HG03135 (cell line): Measurements from ENCODE around the gene GYPC.
A peak's percentile ranks its signal among the peaks of the same experiment; 100 is the strongest.
"Not testable (repeated sequence)": the region's sequence is repeated elsewhere in the genome, so short reads cannot be mapped to it uniquely, and the experiment has no call there.

Experiments
- ATAC-seq: cut with Tn5 transposase; IDR thresholded peaks from one replicate; pipeline ENCODE4 v1.9.1; 2021; ENCODE audit warnings: mild to moderate bottlenecking, moderate library complexity; ENCODE audit not compliant: unreplicated experiment

Gene GYPC, protein sequence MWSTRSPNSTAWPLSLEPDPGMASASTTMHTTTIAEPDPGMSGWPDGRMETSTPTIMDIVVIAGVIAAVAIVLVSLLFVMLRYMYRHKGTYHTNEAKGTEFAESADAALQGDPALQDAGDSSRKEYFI

DNA sequence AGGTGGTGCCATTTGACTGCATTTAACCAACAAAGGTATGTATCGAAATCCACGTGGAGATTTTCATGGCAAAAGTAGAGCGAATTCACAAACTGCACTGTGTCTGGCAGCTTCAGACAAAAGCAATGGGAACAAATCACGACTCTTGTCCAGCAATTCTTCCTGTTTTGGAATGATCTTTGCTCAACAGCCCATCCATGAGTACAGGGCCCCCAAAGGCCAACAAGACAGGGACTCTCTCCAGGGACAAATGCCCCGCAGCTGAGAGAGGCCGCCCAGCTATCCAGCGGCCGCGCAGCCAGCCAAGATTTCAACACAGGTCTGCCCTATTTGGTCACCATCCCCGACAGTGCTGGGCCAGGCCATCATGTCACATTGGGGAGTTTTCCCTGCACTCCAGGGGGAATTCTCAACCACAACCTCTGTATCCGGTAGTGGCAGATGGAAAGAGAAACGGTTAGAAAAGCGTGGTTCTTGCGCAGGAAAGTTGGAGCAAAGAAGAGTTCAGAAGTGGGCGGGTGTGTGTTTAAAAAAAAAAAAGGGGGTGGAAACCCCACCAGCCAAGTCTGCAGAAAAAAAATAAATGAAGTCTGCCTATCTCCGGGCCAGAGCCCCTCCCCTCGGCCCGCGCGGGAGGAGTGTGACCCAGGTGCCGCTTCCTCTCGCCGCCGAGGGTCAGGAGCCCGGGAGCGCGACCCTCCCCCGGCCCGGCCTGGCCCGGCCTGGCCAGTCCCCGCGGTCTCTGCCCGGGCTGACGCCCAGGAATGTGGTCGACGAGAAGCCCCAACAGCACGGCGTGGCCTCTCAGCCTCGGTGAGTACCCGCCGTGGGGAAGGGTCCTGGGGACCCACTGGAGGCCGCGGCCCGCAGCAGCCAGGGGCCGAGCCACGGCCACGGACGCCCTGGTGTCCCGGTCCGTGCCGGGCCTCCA, at the start of gene GYPC:
GYPC (plus strand) TSS at position 659 of the 931 bp plus-strand sequence; CDS start at position 765, 106 bp downstream.
- ATAC-seq = peak; percentile 35

DNA sequence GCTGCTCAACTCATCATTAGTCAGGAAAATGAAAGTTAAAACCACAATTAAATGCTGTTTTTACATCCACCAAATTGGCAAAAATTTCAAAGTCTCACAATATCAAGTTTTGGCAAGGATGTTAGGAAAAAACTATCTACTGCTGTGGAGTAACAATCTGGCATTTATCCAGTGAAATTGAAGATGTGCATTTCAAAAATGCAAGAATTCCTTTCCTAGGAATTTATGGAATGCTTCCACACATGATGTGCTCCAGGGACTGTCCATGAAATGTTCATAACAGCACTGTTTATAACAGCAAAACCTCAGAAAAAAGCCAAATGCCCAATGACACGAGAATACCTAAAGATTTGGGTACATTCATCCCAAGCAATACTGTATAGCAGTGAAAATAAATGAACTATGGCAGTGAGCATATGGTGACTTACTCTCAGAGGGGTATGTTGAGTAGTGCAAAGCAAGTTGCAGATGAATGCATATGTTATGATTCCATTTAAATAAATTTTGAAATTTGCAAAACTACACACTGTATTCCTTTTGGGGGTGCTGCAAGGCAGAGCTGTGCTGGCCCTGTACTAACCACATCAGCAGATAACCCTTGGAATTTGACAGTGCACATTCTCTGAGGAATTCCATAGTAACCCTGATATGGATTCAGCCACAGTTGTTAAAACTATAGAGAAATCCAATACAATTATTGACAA, 41.3 kb upstream of the GYPC start:
- ATAC-seq = no peak

DNA sequence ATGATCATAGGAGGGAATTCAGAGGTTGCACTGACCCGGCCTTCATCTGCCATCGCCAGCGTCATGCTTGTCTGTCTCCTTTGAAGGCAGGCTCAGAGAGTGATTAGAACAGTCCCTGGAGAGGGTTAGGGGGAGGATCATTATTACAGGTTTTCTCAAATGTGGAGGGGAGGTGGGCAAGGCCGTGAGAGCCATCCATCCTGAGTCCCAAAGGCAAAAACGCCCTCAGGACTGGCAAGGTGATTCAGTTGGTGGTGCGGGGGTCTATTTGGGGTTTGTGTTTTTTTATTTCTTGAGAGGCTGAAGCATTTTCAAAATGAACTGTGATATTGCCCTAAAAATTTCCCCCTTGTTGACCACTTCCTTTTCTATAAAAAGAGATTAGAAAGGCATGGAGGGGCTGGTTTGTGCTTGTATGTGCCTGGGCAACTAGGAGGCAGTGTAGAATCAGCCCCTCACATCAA, 39.3 kb upstream of the GYPC start:
- ATAC-seq = no peak

DNA sequence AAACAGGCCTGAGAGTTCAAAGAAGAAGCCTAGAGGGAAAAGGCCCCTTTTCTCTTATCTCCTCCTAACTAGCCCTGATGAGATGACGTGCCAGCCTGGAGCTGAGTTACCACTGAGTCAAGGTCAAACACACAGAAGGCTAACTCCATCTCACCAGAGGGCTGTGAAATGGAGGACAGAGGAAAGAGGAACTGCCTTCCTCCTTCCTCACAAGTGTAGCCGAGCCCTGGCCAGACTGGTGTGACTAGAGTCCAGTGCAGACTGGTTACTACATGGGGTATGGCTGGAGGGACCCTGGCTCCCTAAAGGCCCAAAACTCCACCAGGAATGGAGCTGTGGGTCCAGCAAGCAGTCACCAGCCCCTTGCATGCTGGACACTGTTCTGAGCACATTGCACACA, 35.7 kb upstream of the GYPC start:
- ATAC-seq = no peak

DNA sequence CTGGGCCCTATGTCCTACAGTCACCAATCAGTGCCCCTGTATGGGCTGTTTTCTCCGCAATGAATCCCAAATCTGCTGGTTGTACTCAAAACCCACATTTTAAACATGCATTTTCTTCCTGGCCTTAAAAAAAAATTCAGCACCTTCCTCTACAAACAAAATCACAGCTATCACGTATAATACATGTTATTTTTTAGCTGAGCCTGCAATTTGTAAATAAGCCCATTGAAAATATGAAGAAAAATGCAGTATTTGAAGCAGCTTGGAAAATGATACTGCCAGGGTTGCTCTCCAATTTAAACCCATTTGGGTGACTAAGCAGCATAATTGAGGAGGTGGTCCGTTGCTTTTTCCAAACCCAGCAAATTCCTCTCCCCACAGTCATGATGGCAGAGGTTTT, 33.0 kb upstream of the GYPC start:
- no peak for ATAC-seq

DNA sequence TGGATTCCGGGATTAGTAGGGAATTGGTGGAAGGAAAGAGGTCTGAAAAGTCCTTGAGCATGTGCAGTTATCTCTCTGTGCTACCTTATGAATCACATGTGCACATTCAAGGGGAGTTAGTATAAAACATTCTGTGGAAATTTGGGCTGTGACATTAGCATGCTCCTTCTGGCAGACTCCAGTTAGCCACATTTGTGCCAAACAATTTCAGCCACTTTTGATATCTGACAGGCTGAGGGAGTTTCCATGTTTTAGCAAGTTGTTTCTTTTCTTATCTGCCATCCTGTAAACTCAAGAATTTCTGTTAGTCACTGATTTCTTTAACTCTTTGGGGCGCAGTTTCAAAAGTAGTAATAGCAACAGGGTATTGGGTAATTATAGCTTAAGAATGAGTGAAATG, 28.3 kb upstream of the GYPC start:
- ATAC-seq = no peak

DNA sequence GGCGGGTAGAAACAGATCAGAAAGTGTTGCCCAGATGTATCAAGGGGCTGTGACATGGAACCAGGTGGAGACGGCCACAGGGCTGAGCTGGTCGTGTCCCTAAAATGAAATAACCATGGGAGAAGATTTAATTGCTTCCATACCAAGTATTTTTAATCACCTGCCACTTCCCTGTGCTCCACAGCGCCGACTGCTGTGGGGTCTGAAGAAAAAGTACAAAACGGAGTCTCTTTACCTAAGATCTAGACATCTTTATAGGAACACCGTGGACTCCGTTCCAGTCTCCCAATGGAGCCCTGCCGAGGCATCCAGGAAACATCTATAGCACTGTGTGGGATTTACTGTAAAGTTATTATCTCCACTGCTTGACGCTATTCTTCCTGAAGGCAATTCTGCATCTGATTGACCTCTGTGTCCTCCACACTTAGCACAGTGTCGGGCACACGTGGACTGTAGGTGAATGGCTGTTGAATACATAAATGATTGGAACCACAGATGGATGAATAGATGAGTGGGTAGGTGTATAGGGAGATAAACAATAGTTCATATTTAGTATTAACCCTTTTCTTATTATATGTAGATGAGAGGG, 21.6 kb upstream of the GYPC start:
- ATAC-seq = no peak

DNA sequence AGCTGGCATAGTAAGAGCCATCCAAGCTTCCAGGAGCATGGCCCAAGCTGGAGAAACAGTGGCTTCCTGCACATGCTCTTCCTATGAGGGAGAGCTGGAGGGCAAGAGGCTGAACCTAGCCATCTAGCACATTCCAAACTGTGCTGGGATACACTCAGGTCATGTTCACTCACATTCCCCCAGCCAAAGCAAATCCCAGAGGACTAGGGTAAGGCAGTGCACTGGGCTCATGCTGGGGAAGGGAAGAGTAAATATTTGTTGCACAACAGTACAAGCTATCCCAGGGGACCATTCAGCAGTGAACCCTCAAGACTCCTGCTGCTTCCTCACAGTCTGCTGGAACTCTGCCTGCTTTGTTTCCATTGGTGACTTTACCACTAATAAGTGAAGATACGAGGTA, 20.7 kb upstream of the GYPC start:
- no peak for ATAC-seq

DNA sequence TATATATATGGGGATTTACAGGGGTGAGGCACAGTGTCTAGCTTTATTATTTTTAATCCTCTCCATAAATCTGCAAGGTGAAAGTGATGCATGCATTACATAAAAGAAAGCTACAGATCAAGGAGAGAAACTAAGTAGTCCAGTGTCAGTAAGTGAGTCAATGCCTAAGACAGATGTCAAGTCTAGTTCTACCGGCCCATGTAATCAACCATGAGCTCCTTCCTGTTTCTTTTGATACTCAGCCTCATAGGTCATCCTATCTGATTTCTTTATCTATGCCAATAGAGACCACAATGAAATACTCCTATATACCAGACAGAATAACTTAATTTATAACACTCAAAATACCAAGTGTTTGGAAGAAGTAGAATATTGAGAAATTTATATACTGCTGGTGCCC, 20.2 kb upstream of the GYPC start:
- no peak for ATAC-seq

DNA sequence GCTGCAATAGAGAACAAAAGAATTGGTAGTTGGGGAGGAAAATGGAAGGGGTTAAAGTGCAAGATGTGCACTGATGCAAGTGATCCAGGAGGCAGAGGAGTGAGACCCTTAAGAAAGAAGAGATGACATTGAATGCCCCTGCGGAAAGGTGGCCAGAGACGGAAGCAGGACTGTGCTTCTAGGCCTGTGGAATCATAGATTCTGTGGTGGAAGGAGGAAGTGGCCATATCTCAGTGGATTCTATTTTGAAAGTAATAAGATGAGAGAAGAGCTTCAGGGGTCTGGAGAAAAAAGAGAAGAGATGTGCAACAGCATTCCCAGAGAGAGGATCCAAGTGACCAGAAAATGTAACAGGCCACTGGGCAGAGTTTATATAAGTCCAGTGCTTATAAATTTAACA, 18.6 kb upstream of the GYPC start:
- no peak for ATAC-seq

DNA sequence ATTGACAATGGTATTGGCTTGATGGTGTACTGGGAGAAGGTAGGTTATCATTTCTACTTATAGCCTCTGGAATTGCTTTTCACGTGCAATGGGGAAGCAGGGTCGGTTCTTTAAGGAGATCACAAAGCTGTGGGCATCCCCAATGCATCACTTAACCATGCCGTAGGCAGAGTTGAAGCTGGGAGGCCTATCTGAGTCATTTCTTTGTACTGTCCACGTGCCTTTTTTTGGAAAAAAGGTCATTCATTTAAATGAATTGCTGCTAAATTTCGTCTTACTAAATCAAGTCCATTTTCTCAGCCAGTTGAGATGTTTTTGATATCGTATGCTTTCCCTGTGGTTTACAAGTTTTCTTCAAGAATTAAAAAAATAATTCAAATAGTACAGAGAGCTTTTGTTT, 17.2 kb upstream of the GYPC start:
- no peak for ATAC-seq

DNA sequence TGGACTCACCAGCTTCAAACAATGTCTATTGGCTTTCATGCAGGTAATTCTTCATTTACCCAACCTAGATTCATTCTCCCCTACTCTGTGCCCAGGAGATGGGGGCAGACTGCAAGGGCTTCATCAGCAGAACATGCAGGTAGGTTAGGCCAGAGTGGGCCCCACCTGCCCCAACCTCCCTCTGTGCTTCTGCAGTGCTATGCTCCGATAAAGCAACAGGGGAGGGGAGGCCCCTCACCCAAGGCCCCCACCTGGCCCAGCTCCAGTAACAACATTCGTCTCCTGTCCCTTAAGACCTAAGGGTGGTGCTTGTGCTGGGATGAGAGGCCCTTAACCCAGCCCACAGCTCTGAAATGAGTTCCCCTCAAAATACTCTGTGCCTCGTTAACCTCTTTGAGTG, 16.7 kb upstream of the GYPC start:
- ATAC-seq = no peak

DNA sequence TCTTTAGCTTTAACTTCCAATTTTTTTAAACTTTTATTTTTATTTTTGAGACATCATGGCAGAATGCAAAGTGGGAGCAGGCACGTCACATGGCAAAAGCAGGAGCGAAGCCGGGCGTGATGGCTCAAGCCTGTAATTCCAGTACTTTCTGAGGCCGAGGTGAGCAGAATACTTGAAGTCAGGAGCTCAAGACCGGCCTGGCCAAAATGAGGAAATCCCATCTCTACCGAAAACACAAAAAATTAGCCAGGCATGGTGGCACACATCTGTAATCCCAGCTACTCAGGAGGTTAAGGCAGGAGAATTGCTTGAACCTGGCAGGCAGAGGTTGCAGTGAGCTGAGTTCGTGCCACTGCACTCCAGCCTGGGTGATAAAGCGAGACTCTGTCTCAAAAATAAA, 14.7 kb upstream of the GYPC start:
- ATAC-seq = not testable (repeated sequence)

DNA sequence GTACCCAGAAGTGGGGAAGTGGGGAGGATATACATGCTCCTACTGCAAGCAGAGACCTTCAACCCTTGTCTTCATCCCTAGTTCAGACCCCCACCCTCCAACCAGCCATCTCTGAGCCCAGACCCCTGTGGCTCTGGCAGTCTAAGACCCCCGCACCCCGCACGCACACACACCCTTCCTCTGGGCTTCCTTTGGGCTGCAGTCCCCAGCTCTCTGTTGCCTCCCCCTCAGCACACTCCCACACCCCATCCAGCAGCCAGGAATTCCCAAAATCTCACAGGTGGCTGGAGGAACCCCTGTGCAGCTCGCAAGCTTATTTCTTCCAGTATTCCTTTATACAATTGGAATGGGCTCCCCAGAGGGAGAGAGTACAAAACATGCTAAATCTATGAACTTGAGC, 13.9 kb upstream of the GYPC start:
- no peak for ATAC-seq

DNA sequence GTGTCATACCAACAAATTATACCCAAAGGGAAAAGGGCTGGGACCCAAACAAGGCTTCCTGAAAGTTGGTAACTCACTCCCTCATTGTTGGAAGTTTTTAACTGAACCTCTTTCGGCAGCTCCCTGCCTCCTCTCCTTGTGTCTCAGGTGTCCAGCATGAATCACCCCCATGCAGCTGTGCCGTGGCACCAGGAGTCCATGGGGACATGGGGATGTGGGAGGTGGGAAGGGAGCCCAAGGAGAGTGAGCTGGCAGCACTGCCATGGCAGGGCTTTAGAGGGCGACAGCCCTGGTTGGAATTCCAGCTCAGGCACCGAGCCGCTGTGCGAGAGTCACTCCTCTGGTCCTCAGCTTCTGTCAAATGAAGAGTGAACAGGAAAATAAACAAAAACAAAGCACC, 12.5 kb upstream of the GYPC start:
- no peak for ATAC-seq

DNA sequence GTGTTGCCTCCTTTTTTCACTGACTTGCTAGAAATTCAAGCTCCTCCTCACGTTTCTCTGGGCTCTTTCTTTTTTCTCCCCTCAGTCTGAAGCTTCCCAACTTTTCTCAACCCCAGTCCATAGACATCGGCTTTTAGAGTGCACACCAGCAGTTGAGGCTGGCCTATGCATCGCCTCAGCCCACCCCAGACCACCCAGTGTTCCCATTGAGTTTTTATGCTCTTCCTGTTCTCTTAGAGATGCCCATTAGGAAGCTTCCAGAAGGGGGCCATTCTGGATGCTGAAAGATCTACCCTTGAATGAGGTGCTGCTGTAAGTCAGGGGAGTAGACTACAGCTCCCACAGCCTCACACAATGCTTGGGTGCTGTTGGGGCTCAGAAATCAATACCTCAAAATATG, 12.0 kb upstream of the GYPC start:
- no peak for ATAC-seq

DNA sequence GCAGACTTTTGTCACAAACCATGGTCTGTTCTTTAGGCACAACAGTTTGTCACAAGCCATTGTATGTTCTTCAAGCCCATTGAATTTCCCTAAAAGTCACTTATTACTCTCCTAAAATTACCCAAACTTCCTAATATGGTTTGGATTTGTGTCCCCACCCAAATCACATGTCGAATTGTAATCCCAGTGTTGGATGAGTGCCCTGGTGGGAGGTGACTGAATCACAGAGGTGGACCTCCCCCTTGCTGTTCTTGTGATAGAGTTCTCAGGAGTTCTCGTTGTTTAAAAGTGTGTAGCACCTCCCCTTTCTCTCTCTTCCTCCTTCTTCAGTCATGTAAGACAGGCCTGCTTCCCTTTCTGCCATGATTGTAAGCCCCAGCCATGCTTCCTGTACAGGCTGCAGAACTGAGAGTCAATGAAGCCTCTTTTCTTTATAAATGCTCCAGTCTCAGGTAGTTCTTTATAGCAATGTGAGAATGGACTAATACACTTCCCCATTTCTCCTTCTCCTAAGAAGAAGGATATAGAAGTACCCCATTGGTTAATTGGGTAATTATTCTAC, 11.2 kb upstream of the GYPC start:
- ATAC-seq = peak; percentile 93

DNA sequence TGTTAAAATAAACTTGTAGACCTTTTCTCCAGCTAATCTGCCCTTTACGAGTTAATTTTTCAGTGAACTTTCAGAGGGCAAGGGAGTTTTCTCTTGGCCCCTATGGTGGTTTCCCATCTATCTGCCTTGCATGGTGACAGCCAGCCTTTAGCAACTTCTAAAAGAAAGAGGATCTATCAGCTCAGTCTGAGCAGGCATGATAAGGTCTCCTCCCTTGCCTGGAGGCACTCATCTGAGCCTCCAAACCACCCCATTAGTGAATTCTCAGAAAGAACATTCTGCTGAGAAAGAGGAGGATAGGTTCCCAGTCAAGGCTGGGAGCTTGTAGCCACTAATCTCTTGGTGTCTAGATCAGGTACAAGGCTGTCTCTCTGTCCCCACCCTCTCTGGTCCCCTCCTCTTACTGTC, 10.7 kb upstream of the GYPC start:
- peak; percentile 58 for ATAC-seq

DNA sequence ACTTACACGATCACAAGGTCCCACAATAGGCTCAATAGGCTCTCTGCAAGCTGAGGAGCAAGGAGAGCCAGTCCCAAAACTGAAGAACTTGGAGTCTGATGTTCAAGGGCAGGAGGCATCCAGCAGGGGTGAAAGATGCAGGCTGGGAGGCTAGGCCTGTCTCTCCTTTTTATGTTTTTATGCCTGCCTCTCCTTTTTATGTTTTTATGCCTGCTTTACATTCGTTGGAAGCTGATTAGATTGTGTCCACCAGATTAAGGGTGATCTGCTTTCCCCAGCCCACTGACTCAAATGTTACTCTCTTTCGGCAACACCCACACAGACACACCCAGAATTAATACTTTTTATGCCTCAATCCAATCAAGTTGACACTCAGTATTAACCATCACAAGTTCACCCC, 9.9 kb upstream of the GYPC start:
- ATAC-seq = no peak

DNA sequence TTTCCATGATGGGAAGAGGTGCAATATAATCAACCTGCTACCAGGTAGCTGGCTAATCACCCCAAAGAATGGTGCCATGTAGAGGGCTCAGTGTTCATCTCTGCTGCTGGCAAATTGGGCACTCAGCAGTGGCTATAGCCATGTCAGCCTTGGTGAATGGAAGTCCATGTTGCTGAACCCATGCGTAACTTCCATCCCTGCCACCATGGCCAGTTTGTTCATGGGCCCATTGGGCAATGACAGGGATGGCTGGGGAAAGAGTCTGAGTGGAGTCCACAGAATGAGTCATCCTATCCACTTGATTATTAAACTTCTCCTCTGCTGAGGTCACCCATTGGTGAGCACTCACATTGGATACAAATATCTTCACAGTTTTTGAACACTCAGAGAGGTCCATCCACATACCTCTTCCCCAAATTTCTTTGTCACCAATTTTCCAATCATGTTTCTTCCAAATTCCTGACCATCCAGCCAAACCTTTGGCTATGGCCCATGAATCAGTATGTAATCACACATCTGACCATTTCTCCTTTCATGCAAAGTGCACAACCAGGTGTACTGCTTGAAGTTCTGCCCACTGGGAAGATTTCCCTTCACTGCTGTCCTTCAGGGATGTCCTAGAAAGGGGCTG, 8.1 kb upstream of the GYPC start:
- ATAC-seq = not testable (repeated sequence)

DNA sequence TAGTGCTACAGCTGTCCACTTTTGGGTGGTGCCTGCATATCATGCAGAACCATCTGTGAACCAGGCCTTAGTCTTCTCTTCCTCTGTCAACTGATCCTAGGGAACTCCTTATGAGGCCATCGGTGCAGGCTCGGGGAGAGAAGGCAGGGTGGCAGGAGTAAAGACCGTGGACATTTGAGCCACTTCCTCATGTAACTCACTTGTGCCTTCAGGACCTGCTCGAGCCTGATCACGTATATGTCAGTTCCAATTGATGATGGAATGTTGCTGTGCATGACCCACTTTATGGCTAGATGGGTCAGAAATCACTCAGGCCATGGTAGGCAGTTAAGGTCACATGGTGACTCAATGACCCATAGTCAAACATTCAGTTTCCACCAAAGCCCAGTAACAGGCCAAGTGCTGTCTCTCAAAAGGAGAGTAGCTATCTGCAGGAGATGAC, 7.6 kb upstream of the GYPC start:
- not testable (repeated sequence) for ATAC-seq
